ENCODE results near the gene TBC1D9.

- TF ChIP-seq CTCF (IDR thresholded peaks at IDR 0.05) (no peak), POLR2A (IDR thresholded peaks at IDR 0.05) (no peak)
Measured at GRCh38 chr4:140777894-140778293, 21.7 kb upstream of the TBC1D9 start.
